Activated naive CD4-positive, alpha-beta T cell treated with anti-CD3 and anti-CD28 coated beads for 36 hours (primary cell): Measurements from ENCODE around the gene RNASEH2B. TPM values are rescaled to one million over a fixed set of nuclear protein-coding genes. Genes with fewer than 3 reads are reported as not detected.

ENCODE experiments used
- CTCF ChIA-PET: fragments of 350-600 bp; sonication (Branson Sonifier 250); formaldehyde crosslinking; loops from one replicate; lab custom pipeline; 2021; ENCODE audit warnings: antibody characterized with exemption; lab: Charles Lee
- DNase-seq: peaks from one replicate; pipeline ENCODE4 v3.0.0-alpha.2; 2020
- H3K27ac Mint-ChIP-seq: one replicate; pipeline ENCODE4 v1.8.0; 2021; ENCODE audit warnings: mild to moderate bottlenecking, mixed read lengths
- H3K27me3 Mint-ChIP-seq: one replicate; pipeline ENCODE4 v1.8.0; 2021; ENCODE audit warnings: low read depth, mixed read lengths
- H3K36me3 Mint-ChIP-seq: one replicate; pipeline ENCODE4 v1.8.0; 2021; ENCODE audit warnings: low read depth, mixed read lengths
- H3K4me1 Mint-ChIP-seq: one replicate; pipeline ENCODE4 v1.8.0; 2021; ENCODE audit warnings: low read depth, mixed read lengths
- H3K4me3 Mint-ChIP-seq: one replicate; pipeline ENCODE4 v1.8.0; 2021; ENCODE audit warnings: mild to moderate bottlenecking, moderate library complexity, mixed read lengths
- H3K9me3 Mint-ChIP-seq: one replicate; pipeline ENCODE4 v1.8.0; 2021; ENCODE audit warnings: mixed read lengths
- intact Hi-C: fragments of 100-400 bp; cut with micrococcal nuclease; formaldehyde crosslinking; loops from one replicate; pipeline ENCODE4 v1.15.1; 2023
- total RNA-seq, 2 experiments: library from RNA; stranded (reverse); gene quantifications; one replicate each; pipeline ENCODE4 v1.2.3, GENCODE V29; 2021

The RNASEH2B gene
- total RNA-seq, 2 experiments from 2014 or later = 47.8 to 49.7 TPM

GRCh38 chr13:50889317-50889716 lies 20.3 kb upstream of the RNASEH2B start:
- Mint-ChIP-seq H3K4me3 (no peak overlapping the region), H3K27me3 (peaks cover 2% of the 10 kb centered on the region), H3K27ac (no peak overlapping the region), H3K4me1 (peaks cover 33% of the 10 kb centered on the region), H3K36me3 (no peaks in the 10 kb centered on the region), H3K9me3 (no peaks in the 10 kb centered on the region)
- no peak for DNase-seq
- CTCF ChIA-PET = interaction anchor here (1.6 kb wide), 1 partner anchor 22 kb away, joined by 5 read pairs; no protein-coding TSS in a partner anchor
- intact Hi-C loops = no loop called here

- Mint-ChIP-seq H3K4me3 (no peak overlapping the region), H3K27me3 (peaks cover 2% of the 10 kb centered on the region), H3K4me1 (peaks cover 38% of the 10 kb centered on the region), H3K27ac (no peak overlapping the region), H3K36me3 (peaks cover 3% of the 10 kb centered on the region), H3K9me3 (no peaks in the 10 kb centered on the region)
- intact Hi-C loops = loop anchor here (5.0 to 10.0 kb wide), 2 partner anchors 764 to 934 kb away; no protein-coding TSS in a partner anchor
- CTCF ChIA-PET = interaction anchor here (0.7 to 6.3 kb wide), 4 partner anchors 19 to 287 kb away, joined by 3 to 65 read pairs (median 8); partner anchors contain the start of gene RNASEH2B
- no peak for DNase-seq
Measured at GRCh38 chr13:50891206-50891605, 18.4 kb upstream of the RNASEH2B start.

GRCh38 chr13:50892210-50892944 lies 17.2 kb upstream of the RNASEH2B start:
- DNase-seq = peak; percentile 53
- Mint-ChIP-seq H3K4me1 (peaks cover 38% of the 10 kb centered on the region), H3K9me3 (no peaks in the 10 kb centered on the region), H3K36me3 (peaks cover 3% of the 10 kb centered on the region), H3K27ac (peak overlapping the region; percentile 70), H3K27me3 (no peaks in the 10 kb centered on the region), H3K4me3 (peak overlapping the region; percentile 47)
- CTCF ChIA-PET = interaction anchor here (0.6 to 6.3 kb wide), 8 partner anchors 18 to 807 kb away, joined by 3 to 65 read pairs (median 4); partner anchors contain the start of gene RNASEH2B
- intact Hi-C loops = loop anchor here (2.0 to 10.0 kb wide), 4 partner anchors 526 to 932 kb away; no protein-coding TSS in a partner anchor

GRCh38 chr13:50893211-50893852 lies 16.3 kb upstream of the RNASEH2B start:
- H3K27ac Mint-ChIP-seq = peak overlapping the region; percentile 79
- intact Hi-C loops = loop anchor here (1.0 to 10.0 kb wide), 6 partner anchors 18 to 931 kb away; no protein-coding TSS in a partner anchor

GRCh38 chr13:50894012-50894411 lies 15.6 kb upstream of the RNASEH2B start:
- intact Hi-C loops = loop anchor here (5.0 to 10.0 kb wide), 2 partner anchors 767 to 931 kb away; no protein-coding TSS in a partner anchor
- CTCF ChIA-PET = interaction anchor here (0.6 to 6.3 kb wide), 4 partner anchors 16 to 332 kb away, joined by 4 to 65 read pairs (median 4); partner anchors contain the start of gene RNASEH2B
- no peaks in the 10 kb centered on the region for H3K27me3 Mint-ChIP-seq
- peak overlapping the region; percentile 79 for H3K27ac Mint-ChIP-seq
- H3K4me3 Mint-ChIP-seq = no peak overlapping the region
- peaks cover 3% of the 10 kb centered on the region for H3K36me3 Mint-ChIP-seq
- no peak for DNase-seq
- no peaks in the 10 kb centered on the region for H3K9me3 Mint-ChIP-seq
- peaks cover 38% of the 10 kb centered on the region for H3K4me1 Mint-ChIP-seq

More at GRCh38 chr13:50893211-50893852, 16.3 kb upstream of the RNASEH2B start:
- Mint-ChIP-seq H3K4me1 (peaks cover 38% of the 10 kb centered on the region), H3K27me3 (no peaks in the 10 kb centered on the region), H3K4me3 (peak overlapping the region; percentile 36), H3K9me3 (no peaks in the 10 kb centered on the region), H3K36me3 (peaks cover 3% of the 10 kb centered on the region)
- CTCF ChIA-PET = interaction anchor here (0.6 to 6.3 kb wide), 8 partner anchors 17 to 808 kb away, joined by 3 to 65 read pairs (median 4); partner anchors contain the start of gene RNASEH2B
- peak; percentile 41 for DNase-seq

GRCh38 chr13:50894504-50894903 lies 15.1 kb upstream of the RNASEH2B start:
- Mint-ChIP-seq H3K27ac (peak overlapping the region; percentile 51), H3K4me3 (no peak overlapping the region), H3K9me3 (no peaks in the 10 kb centered on the region), H3K27me3 (no peaks in the 10 kb centered on the region), H3K36me3 (peaks cover 3% of the 10 kb centered on the region), H3K4me1 (peaks cover 38% of the 10 kb centered on the region)
- CTCF ChIA-PET = interaction anchor here (0.6 to 6.3 kb wide), 2 partner anchors 16 to 331 kb away, joined by 4 to 65 read pairs; partner anchors contain the start of gene RNASEH2B
- no peak for DNase-seq
- intact Hi-C loops = loop anchor here (5.0 to 10.0 kb wide), 2 partner anchors 767 to 930 kb away; no protein-coding TSS in a partner anchor

GRCh38 chr13:50898338-50898737 lies 11.3 kb upstream of the RNASEH2B start:
- H3K9me3 Mint-ChIP-seq = no peaks in the 10 kb centered on the region
- CTCF ChIA-PET = no interaction called here
- no peak overlapping the region for H3K27ac Mint-ChIP-seq
- intact Hi-C loops = loop anchor here (10.0 kb wide), 1 partner anchor 926 kb away; no protein-coding TSS in a partner anchor
- peaks cover 3% of the 10 kb centered on the region for H3K36me3 Mint-ChIP-seq
- DNase-seq = no peak
- peaks cover 15% of the 10 kb centered on the region for H3K4me1 Mint-ChIP-seq
- no peak overlapping the region for H3K4me3 Mint-ChIP-seq
- H3K27me3 Mint-ChIP-seq = no peaks in the 10 kb centered on the region

GRCh38 chr13:50901701-50902100 lies 7.9 kb upstream of the RNASEH2B start:
- no peak for DNase-seq
- H3K27ac Mint-ChIP-seq = no peak overlapping the region
- no peak overlapping the region for H3K4me3 Mint-ChIP-seq
- no peaks in the 10 kb centered on the region for H3K27me3 Mint-ChIP-seq
- no peaks in the 10 kb centered on the region for H3K36me3 Mint-ChIP-seq
- CTCF ChIA-PET = interaction anchor here (1.8 kb wide), 1 partner anchor 10 kb away, joined by 4 read pairs; no protein-coding TSS in a partner anchor
- peaks cover 3% of the 10 kb centered on the region for H3K4me1 Mint-ChIP-seq
- no peaks in the 10 kb centered on the region for H3K9me3 Mint-ChIP-seq
- intact Hi-C loops = no loop called here

GRCh38 chr13:50905256-50905655 lies 4.3 kb upstream of the RNASEH2B start:
- no peak overlapping the region for H3K27ac Mint-ChIP-seq
- DNase-seq = no peak
- no peaks in the 10 kb centered on the region for H3K36me3 Mint-ChIP-seq

GRCh38 chr13:50907781-50908180 lies 1.8 kb upstream of the RNASEH2B start:
- Mint-ChIP-seq H3K4me1 (peaks cover 18% of the 10 kb centered on the region), H3K4me3 (no peak overlapping the region), H3K36me3 (peaks cover 3% of the 10 kb centered on the region), H3K27ac (no peak overlapping the region), H3K27me3 (no peaks in the 10 kb centered on the region), H3K9me3 (no peaks in the 10 kb centered on the region)
- no peak for DNase-seq
- CTCF ChIA-PET = interaction anchor here (5.3 kb wide), 1 partner anchor 14 kb away, joined by 65 read pairs; no protein-coding TSS in a partner anchor
- intact Hi-C loops = no loop called here

More at GRCh38 chr13:50905256-50905655, 4.3 kb upstream of the RNASEH2B start:
- H3K9me3 Mint-ChIP-seq = no peaks in the 10 kb centered on the region
- CTCF ChIA-PET = no interaction called here
- peaks cover 3% of the 10 kb centered on the region for H3K4me1 Mint-ChIP-seq
- intact Hi-C loops = no loop called here
- no peaks in the 10 kb centered on the region for H3K27me3 Mint-ChIP-seq
- H3K4me3 Mint-ChIP-seq = no peak overlapping the region

GRCh38 chr13:50908371-50908770 lies 1.2 kb upstream of the RNASEH2B start:
- H3K36me3 Mint-ChIP-seq = peaks cover 3% of the 10 kb centered on the region
- CTCF ChIA-PET = interaction anchor here (1.1 to 5.3 kb wide), 2 partner anchors 15 to 382 kb away, joined by 3 to 65 read pairs; no protein-coding TSS in a partner anchor
- peaks cover 18% of the 10 kb centered on the region for H3K4me1 Mint-ChIP-seq
- H3K4me3 Mint-ChIP-seq = peak overlapping the region; percentile 41
- no peak for DNase-seq
- no peaks in the 10 kb centered on the region for H3K9me3 Mint-ChIP-seq
- no peaks in the 10 kb centered on the region for H3K27me3 Mint-ChIP-seq
- H3K27ac Mint-ChIP-seq = no peak overlapping the region
- intact Hi-C loops = no loop called here
